Measurements from ENCODE around the gene LIMA1. TPM values are rescaled to one million over a fixed set of nuclear protein-coding genes. Genes with fewer than 3 reads are reported as not detected.

Gene LIMA1
- total RNA-seq, 4 donors from 2014 or later = 151 to 259 (median 243) TPM

- H3K9me3 ChIP-seq = no peaks in the 10 kb centered on the region
- no peaks in the 10 kb centered on the region for H3K27me3 ChIP-seq
- TF ChIP-seq CTCF (IDR thresholded peaks at IDR 0.05) = no peak
- no peak for TF ChIP-seq EP300 (IDR thresholded peaks at IDR 0.05; ENCODE audit: low read depth)
- no peak for TF ChIP-seq POLR2A (IDR thresholded peaks at IDR 0.05)
- no peak for TF ChIP-seq POLR2AphosphoS5 (IDR thresholded peaks at IDR 0.05)
- H3K4me1 ChIP-seq = peaks cover 22 to 94% (median 61%) of the 10 kb centered on the region in 4 donors
- H3K4me3 ChIP-seq = no peak overlapping the region
- intact Hi-C loops (cut with DNase I; ENCODE audit: low total_unique reads) (no loop called here), in situ Hi-C loops (cut with MboI; ENCODE audit: low pct_ligation_motif_present in 1 of 4, low pct_unique_long_range_greater_than_20kb in 1 of 4, low sequenced_read_pairs in 3 of 4) (no loop called here)
- no peak for DNase-seq
- 61 to 70% methylated on average over 6 to 7 of the region's 7 CpGs for WGBS, 2 donors (ENCODE audit: low coverage in 1 of 2)
- H3K36me3 ChIP-seq = no peaks in the 10 kb centered on the region
- H3K27ac ChIP-seq = peak overlapping the region; percentile 81 to 85 (median 84)
Measured at GRCh38 chr12:50246197-50246865, 37.0 kb downstream of the LIMA1 start.

GRCh38 chr12:50243507-50243906 is 39.8 kb downstream of the LIMA1 start:
- no peak for DNase-seq
- no peak for TF ChIP-seq POLR2A (IDR thresholded peaks at IDR 0.05)
- no peak for TF ChIP-seq POLR2AphosphoS5 (IDR thresholded peaks at IDR 0.05)
- no peak for TF ChIP-seq CTCF (IDR thresholded peaks at IDR 0.05)
- no peak for TF ChIP-seq EP300 (IDR thresholded peaks at IDR 0.05; ENCODE audit: low read depth)
- Histone ChIP-seq H3K27me3 (no peaks in the 10 kb centered on the region), H3K9me3 (no peaks in the 10 kb centered on the region), H3K27ac (peak overlapping the region; percentile 82 to 90 (median 88)), H3K36me3 (no peaks in the 10 kb centered on the region), H3K4me1 (peaks cover 21 to 94% (median 63%) of the 10 kb centered on the region in 4 donors), H3K4me3 (no peak overlapping the region)
- in situ Hi-C loops (cut with MboI; ENCODE audit: low pct_ligation_motif_present in 1 of 4, low pct_unique_long_range_greater_than_20kb in 1 of 4, low sequenced_read_pairs in 3 of 4) = no loop called here
- 64% methylated on average over 1 of the region's 1 CpG; no CpG with 5 or more reads in 1 of the 2 donors for WGBS, 2 donors (ENCODE audit: low coverage in 1 of 2)
- intact Hi-C loops (cut with DNase I; ENCODE audit: low total_unique reads) = no loop called here

GRCh38 chr12:50242751-50243191 is 40.5 kb downstream of the LIMA1 start:
- H3K27ac ChIP-seq = peak overlapping the region; percentile 82 to 90 (median 88)
- intact Hi-C loops (cut with DNase I; ENCODE audit: low total_unique reads) (no loop called here), in situ Hi-C loops (cut with MboI; ENCODE audit: low pct_ligation_motif_present in 1 of 4, low pct_unique_long_range_greater_than_20kb in 1 of 4, low sequenced_read_pairs in 3 of 4) (no loop called here)
- H3K27me3 ChIP-seq = no peaks in the 10 kb centered on the region
- peaks cover 18 to 90% (median 56%) of the 10 kb centered on the region in 4 donors for H3K4me1 ChIP-seq
- DNase-seq = no peak
- WGBS, 2 donors (ENCODE audit: low coverage in 1 of 2) = 29 to 50% methylated on average over 1 of the region's 1 CpG
- TF ChIP-seq POLR2AphosphoS5 (IDR thresholded peaks at IDR 0.05) (no peak), EP300 (IDR thresholded peaks at IDR 0.05; ENCODE audit: low read depth) (no peak), CTCF (IDR thresholded peaks at IDR 0.05) (no peak), POLR2A (IDR thresholded peaks at IDR 0.05) (no peak)
- H3K4me3 ChIP-seq = no peak overlapping the region
- H3K9me3 ChIP-seq = no peaks in the 10 kb centered on the region
- H3K36me3 ChIP-seq = no peaks in the 10 kb centered on the region

- in situ Hi-C loops (cut with MboI; ENCODE audit: low pct_ligation_motif_present in 1 of 4, low pct_unique_long_range_greater_than_20kb in 1 of 4, low sequenced_read_pairs in 3 of 4) = no loop called here
- peaks cover 0 to 10% (median 0%) of the 10 kb centered on the region in 4 donors for H3K36me3 ChIP-seq
- no peak overlapping the region for H3K4me3 ChIP-seq
- peaks cover 7 to 75% (median 40%) of the 10 kb centered on the region in 4 donors for H3K4me1 ChIP-seq
- no peaks in the 10 kb centered on the region for H3K9me3 ChIP-seq
- intact Hi-C loops (cut with DNase I; ENCODE audit: low total_unique reads) = no loop called here
- H3K27ac ChIP-seq = peak overlapping the region; percentile 82 to 90 (median 88)
- H3K27me3 ChIP-seq = no peaks in the 10 kb centered on the region
- 36 to 54% methylated on average over 1 of the region's 1 CpG for WGBS, 2 donors (ENCODE audit: low coverage in 1 of 2)
- TF ChIP-seq POLR2AphosphoS5 (IDR thresholded peaks at IDR 0.05) (peak in 2 of 3 donors; percentile 48 to 49), CTCF (IDR thresholded peaks at IDR 0.05) (no peak)
- DNase-seq = no peak
Measured at GRCh38 chr12:50241178-50241577, 42.1 kb downstream of the LIMA1 start.

All from transverse colon (tissue), 4 donors.